Brain pericyte (primary cell): ENCODE data around the gene FOXN4.

Experiments
- DNase-seq: peaks from one replicate; pipeline ENCODE4 v3.0.0-alpha.2; 2012; ENCODE audit warnings: low read depth, low spot score

FOXN4 gene

DNA sequence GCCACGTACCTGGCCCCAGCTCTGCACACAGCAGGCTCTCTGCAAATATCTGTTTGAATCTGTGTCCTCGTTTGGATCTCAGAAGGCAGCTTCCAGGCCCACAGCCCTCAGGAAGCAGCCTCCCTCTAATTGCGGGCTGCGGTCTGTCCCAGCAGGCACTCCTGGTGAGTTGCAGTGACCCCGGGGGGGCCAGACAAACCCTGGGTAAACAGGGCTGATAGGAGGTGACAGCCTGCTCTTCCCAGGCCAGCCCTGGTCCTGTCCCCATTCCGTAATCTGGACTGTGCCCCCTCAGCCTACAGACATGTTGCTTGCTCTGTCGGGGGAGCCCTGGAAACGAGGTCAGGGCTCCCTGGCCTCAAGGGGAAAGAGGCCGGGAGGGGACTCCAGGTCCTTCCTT, 2.0 kb downstream of the FOXN4 start:
- no peak for DNase-seq

DNA sequence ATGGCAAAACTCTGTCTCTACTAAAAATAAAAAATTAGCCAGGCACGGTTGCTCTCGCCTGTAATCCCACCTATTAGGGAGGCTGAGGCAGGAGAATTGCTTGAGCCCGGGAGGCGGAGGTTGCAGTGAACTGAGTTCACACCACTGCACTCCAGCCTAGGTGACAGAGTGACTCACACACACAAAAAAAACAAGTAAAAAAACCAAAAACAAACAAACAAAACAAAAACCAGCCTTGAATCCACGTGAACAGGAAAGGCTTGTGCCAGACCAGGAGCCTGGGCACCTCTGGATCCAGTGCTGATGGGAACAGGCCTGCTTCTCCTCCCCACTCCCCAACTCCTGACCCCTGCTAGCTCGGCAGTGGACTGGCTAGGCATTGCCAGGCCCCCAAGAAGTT, 3.5 kb downstream of the FOXN4 start:
- no peak for DNase-seq

- DNase-seq, result no peak
Observed at GRCh38 chr12:109304485-109304884, 4.6 kb downstream of the FOXN4 start.

- no peak for DNase-seq
Observed at GRCh38 chr12:109302770-109303169, 6.3 kb downstream of the FOXN4 start.

GRCh38 chr12:109302358-109302757, 6.7 kb downstream of the FOXN4 start:
- DNase-seq, result no peak

GRCh38 chr12:109301643-109302168, 7.4 kb downstream of the FOXN4 start:
- no peak for DNase-seq

DNA sequence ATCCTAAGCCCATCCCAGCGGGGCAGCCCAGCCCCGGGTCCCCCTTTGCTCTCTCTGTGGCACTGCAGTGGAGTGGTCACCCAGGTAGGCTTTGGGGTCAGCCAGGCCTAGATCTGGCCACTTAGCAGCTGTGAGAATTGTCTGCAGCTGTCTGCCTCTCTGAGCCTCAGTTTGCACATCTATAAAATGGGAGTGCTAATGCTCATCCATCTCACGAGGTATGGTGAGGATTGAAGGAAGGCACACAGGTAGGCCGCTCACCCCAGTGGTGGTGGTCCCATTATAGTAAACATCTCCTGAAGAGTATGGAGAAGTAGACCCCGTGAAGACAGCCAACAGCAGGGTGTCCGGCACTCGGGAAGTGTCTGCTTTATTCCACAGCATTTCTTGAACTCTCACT, 9.2 kb downstream of the FOXN4 start:
- DNase-seq, result no peak

GRCh38 chr12:109296431-109296830, 12.7 kb downstream of the FOXN4 start:
- DNase-seq, result no peak

DNA sequence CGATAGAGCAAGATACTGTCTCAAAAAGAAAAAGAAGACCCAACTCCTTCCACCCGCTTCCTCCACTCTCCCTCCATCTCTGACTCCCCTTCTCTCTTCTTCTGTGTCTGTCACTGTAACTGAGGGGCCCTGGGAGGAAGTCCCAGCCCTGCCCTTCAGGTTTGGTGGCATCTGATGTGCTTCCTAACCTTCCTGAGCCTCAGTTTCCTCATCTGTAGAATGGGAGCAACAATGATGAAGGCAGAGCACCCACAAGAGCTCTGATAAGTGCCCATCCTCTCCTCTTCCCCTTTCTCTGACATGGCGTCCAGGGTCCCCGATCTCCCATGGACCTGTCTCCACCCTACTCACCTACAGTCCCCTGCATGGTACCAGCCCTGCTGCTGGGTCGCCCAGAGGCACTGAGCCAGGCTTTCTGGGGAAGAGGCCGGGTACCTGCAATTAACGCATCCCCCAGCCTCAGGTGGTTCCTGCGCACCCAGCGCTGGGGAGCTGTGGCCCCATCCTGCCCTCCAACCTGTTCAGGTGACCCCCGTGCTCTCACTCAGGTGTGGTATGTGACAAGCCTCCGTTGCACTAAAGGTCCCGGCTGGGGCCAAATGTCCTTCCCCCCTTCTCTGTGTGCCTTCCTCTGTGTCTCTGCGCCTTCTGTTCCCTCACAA, 13.2 kb downstream of the FOXN4 start:
- DNase-seq, result no peak

GRCh38 chr12:109294286-109294796, 14.7 kb downstream of the FOXN4 start:
- no peak for DNase-seq

DNA sequence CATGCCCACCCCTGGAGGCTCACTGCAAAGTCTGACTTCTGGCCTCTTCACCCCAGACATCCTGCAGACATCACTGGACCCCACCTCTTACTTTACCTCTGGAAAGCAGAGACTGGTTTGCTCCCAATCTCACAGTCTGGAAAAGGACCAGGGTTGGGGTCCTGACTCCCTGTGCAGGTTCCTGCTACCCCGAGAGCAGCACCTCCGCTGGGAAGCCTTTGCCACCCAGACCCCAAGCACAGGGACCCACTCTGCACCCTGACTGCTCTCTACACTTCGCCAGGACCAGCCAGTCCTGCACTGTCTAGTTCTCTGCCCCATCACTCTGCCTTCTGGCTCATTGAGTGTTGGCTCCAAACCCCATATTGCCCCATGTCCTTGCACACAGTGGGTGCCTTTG, 16.0 kb downstream of the FOXN4 start:
- no peak for DNase-seq

GRCh38 chr12:109292342-109292711, 16.8 kb downstream of the FOXN4 start:
- DNase-seq, result no peak

GRCh38 chr12:109291521-109292341, 17.4 kb downstream of the FOXN4 start:
- DNase-seq, result no peak

DNA sequence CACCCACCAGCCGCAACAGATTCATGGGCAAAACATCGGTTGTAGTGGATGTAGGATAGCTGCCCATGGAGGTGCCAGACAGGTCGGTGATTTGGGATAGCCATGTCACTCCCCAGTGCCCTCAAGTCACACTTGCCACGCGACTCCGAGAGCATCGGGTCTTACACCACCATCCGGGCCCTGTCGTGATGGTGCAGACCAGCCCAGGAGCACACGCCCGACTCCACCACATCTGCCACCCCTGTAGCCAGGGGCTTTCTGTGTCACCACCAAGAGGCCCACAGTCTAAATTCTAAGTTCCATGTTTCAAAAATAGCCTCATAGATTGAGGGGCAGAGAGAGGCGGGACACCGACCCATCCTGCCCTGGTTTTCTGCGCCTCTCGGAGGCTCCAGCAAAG, 18.0 kb downstream of the FOXN4 start:
- no peak for DNase-seq

DNA sequence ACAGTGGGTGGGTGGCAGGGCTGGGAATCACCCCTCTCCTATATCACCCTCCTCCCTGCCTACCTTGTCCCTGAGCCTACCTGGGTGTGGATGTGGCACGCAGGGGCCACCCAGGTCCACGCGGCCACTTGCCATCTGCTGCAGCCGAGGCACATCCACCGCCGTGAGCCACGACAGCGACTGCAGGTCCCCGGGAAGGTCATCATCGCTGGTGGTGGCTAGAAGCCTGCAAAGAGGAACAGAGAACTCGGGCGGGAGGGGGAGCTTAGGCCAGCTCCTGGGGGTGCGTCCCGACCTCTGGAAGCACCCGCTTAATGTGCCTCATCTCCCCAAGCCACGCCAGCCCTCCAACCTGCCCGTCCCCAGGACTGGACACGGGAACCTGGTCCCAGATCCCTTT, 19.0 kb downstream of the FOXN4 start:
- no peak for DNase-seq

DNA sequence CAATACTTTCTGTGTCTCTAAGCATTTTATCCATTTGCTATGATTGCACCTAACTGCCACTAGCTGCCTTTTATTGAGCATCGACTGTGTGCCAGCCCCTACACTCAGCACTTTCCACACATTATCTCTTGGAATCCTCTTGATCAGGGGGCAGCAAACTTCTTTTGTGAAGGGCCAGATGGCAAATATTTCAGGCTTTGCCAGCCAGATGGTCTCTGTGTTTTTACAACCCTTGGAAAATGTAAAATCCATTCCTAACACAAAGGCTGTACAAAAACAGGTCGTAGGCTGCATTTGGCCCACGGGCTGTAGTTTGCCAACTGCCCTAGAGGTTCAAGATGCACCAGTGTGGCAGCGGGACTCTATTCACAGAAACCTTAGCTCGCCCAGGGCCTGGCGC, 19.5 kb downstream of the FOXN4 start:
- DNase-seq, result no peak

DNA sequence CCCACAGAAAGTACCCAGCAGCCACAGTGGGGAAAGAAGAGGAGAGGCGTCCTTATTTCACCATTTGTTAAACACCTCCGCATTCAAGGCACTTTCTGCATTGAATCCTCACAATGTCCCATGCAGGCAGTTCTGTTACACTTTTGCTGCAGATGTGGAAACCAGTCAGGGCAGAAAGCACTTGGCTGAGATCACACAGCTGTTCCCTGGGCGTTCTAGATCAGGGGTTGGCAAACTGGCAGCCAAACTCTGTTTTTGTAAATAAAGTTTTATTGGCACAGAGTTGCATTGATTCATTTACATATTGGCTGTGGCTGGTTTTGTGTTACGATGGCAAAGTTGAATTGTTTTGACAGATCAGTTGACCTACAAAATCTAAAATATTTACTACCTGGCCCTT, 20.1 kb downstream of the FOXN4 start:
- no peak for DNase-seq

DNA sequence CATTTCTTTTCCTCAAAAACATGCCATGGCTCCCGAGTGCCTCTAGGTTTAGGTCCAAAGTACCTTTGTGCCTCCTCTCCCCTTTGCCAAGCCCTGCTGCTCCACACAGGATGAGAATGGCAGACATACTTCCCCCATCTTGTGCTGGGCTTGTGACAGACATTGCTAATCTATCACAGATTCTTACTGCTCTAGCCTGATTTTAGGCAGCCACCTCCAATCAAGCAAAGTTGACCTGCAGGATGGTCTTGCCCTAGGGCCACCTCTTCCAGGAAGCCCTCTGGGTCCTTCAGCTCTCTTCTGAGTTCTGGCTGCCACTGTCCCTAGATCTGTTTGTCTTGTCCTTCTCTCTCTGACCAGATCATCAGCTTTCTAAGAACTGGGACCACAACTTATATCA, 20.5 kb downstream of the FOXN4 start:
- no peak for DNase-seq

DNA sequence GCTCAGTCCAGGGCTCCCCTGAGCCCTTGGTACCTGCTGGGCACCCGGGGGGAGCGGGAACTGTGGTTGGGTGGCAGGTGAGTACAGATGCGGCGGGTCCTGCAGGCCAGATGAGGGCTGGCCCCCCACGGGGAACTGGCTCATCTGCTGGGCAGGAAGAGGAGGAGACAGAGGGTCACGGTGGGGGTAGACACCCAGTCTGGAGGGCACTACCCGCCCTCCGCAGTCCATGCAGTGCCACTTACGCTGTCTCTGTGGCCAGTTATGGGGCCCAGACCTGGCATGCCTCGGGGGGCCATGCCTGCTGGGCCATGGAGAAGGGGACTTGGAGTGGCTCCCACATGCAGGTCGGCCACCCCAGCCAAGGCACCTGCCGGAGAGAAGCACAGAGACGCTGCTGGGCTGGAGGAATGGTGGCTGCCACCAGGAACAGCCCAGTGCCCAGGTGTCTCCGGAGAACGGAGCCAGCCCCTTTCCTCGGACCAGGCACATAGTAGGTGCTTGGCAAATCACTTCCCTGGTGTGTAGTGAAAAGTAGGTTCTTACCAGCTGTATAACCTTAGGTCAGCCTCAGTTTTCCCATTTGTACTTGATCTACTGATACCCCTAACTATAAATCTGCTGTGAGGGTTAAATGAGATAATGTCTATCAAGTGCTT, 21.1 kb downstream of the FOXN4 start:
- no peak for DNase-seq

- DNase-seq, result no peak
Observed at GRCh38 chr12:109287181-109287580, 21.9 kb downstream of the FOXN4 start.

GRCh38 chr12:109286652-109287051, 22.4 kb downstream of the FOXN4 start:
- no peak for DNase-seq

- no peak for DNase-seq
Observed at GRCh38 chr12:109286252-109286651, 22.8 kb downstream of the FOXN4 start.
